Activated CD4-positive, alpha-beta T cell treated with anti-CD3 and anti-CD28 coated beads, Interleukin-2, amount 50 U/mL, for 16 hours (primary cell): ENCODE results near the gene HOXB13.
"Not testable (repeated sequence)": the region's sequence is repeated elsewhere in the genome, so short reads cannot be mapped to it uniquely, and the experiment has no call there.

Experiments used
- DNase-seq: peaks from one replicate; pipeline ENCODE4 v3.0.0-alpha.2; 2020

Gene HOXB13

GRCh38 chr17:48725288-48726064 is 3.1 kb downstream of the HOXB13 start:
- DNase-seq, result no peak

GRCh38 chr17:48725004-48725287 is 3.6 kb downstream of the HOXB13 start:
- no peak for DNase-seq

GRCh38 chr17:48724251-48725003 is 4.1 kb downstream of the HOXB13 start:
- DNase-seq, result peak; percentile 82

GRCh38 chr17:48723423-48724250 is 4.9 kb downstream of the HOXB13 start:
- DNase-seq, result peak; percentile 20

GRCh38 chr17:48722915-48723422 is 5.6 kb downstream of the HOXB13 start, which contains the start of gene PRAC2:
Gene PRAC2 (plus strand): TSS chr17:48723185. CDS start chr17:48724411, 1,226 bp downstream.
- no peak for DNase-seq

- DNase-seq, result no peak
Measured at GRCh38 chr17:48722201-48722907, 6.2 kb downstream of the HOXB13 start, which contains the start of gene PRAC1. Gene PRAC1 (minus strand): TSS chr17:48722518. CDS start chr17:48722392, 126 bp downstream.

GRCh38 chr17:48721009-48721402 is 7.5 kb downstream of the HOXB13 start:
- no peak for DNase-seq

GRCh38 chr17:48720266-48721008 is 8.1 kb downstream of the HOXB13 start:
- DNase-seq, result no peak

- no peak for DNase-seq
Measured at GRCh38 chr17:48719642-48720265, 8.8 kb downstream of the HOXB13 start.

GRCh38 chr17:48718761-48719641 is 9.5 kb downstream of the HOXB13 start:
- DNase-seq, result no peak

- no peak for DNase-seq
Measured at GRCh38 chr17:48718227-48718760, 10.3 kb downstream of the HOXB13 start.

- DNase-seq, result no peak
Measured at GRCh38 chr17:48717367-48718226, 11.0 kb downstream of the HOXB13 start.

GRCh38 chr17:48716549-48716948 is 12.0 kb downstream of the HOXB13 start:
- not testable (repeated sequence) for DNase-seq

- no peak for DNase-seq
Measured at GRCh38 chr17:48715496-48716399, 12.8 kb downstream of the HOXB13 start.

- DNase-seq, result no peak
Measured at GRCh38 chr17:48711128-48711527, 17.4 kb downstream of the HOXB13 start.

- no peak for DNase-seq
Measured at GRCh38 chr17:48704361-48705248, 23.9 kb downstream of the HOXB13 start.
